ENCODE data around the gene PROSER2.

Gene PROSER2

GRCh38 chr10:11823122-11823988 lies at the start of gene PROSER2:
Gene PROSER2 (plus strand): TSS chr10:11823356. CDS start chr10:11852078, 28,722 bp downstream.
- peak in 1 of 3 donors; percentile 39 for DNase-seq (ENCODE audit: low read depth in 3 of 3, low spot score in 1 of 3)

- DNase-seq (ENCODE audit: low read depth in 3 of 3, low spot score in 1 of 3) = no peak
These were observed 49.3 kb upstream of the PROSER2 start for GRCh38 chr10:11773761-11774441.

GRCh38 chr10:11775412-11775811 lies 47.7 kb upstream of the PROSER2 start:
- DNase-seq (ENCODE audit: low read depth in 3 of 3, low spot score in 1 of 3) = no peak

GRCh38 chr10:11776080-11776479 lies 47.1 kb upstream of the PROSER2 start:
- no peak for DNase-seq (ENCODE audit: low read depth in 3 of 3, low spot score in 1 of 3)

GRCh38 chr10:11781114-11781513 lies 42.0 kb upstream of the PROSER2 start:
- no peak for DNase-seq (ENCODE audit: low read depth in 3 of 3, low spot score in 1 of 3)

GRCh38 chr10:11782793-11783557 lies 40.2 kb upstream of the PROSER2 start:
- DNase-seq (ENCODE audit: low read depth in 3 of 3, low spot score in 1 of 3) = no peak

GRCh38 chr10:11783558-11783865 lies 39.6 kb upstream of the PROSER2 start:
- DNase-seq (ENCODE audit: low read depth in 3 of 3, low spot score in 1 of 3) = no peak

- no peak for DNase-seq (ENCODE audit: low read depth in 3 of 3, low spot score in 1 of 3)
These were observed 35.8 kb upstream of the PROSER2 start for GRCh38 chr10:11787374-11787773.

- DNase-seq (ENCODE audit: low read depth in 3 of 3, low spot score in 1 of 3) = no peak
These were observed 35.3 kb upstream of the PROSER2 start for GRCh38 chr10:11787846-11788245.

GRCh38 chr10:11789306-11789705 lies 33.9 kb upstream of the PROSER2 start:
- DNase-seq (ENCODE audit: low read depth in 3 of 3, low spot score in 1 of 3) = no peak

- no peak for DNase-seq (ENCODE audit: low read depth in 3 of 3, low spot score in 1 of 3)
These were observed 33.2 kb upstream of the PROSER2 start for GRCh38 chr10:11789956-11790355.

GRCh38 chr10:11793762-11794479 lies 29.2 kb upstream of the PROSER2 start:
- DNase-seq (ENCODE audit: low read depth in 3 of 3, low spot score in 1 of 3) = no peak

- no peak for DNase-seq (ENCODE audit: low read depth in 3 of 3, low spot score in 1 of 3)
These were observed 28.6 kb upstream of the PROSER2 start for GRCh38 chr10:11794566-11794965.

- DNase-seq (ENCODE audit: low read depth in 3 of 3, low spot score in 1 of 3) = no peak
These were observed 27.8 kb upstream of the PROSER2 start for GRCh38 chr10:11795101-11795920.

- no peak for DNase-seq (ENCODE audit: low read depth in 3 of 3, low spot score in 1 of 3)
These were observed 26.7 kb upstream of the PROSER2 start for GRCh38 chr10:11796474-11796873.

GRCh38 chr10:11797281-11797680 lies 25.9 kb upstream of the PROSER2 start:
- no peak for DNase-seq (ENCODE audit: low read depth in 3 of 3, low spot score in 1 of 3)

- no peak for DNase-seq (ENCODE audit: low read depth in 3 of 3, low spot score in 1 of 3)
These were observed 25.1 kb upstream of the PROSER2 start for GRCh38 chr10:11797847-11798633.

- DNase-seq (ENCODE audit: low read depth in 3 of 3, low spot score in 1 of 3) = no peak
These were observed 24.1 kb upstream of the PROSER2 start for GRCh38 chr10:11798845-11799735.

GRCh38 chr10:11799736-11800080 lies 23.4 kb upstream of the PROSER2 start:
- no peak for DNase-seq (ENCODE audit: low read depth in 3 of 3, low spot score in 1 of 3)

Data from stimulated activated CD4-positive, alpha-beta T cell treated with anti-CD3 and anti-CD28 coated beads, TNF-alpha, amount 100 ng/mL, for 1 hour (primary cell).